Stimulated activated naive B cell treated with anti-CD40 and anti-IgM and Interleukin-4, amounts not matched to agents 10 μg/mL and 1 μg/mL and 100 μg/mL, for 72 hours (primary cell): ENCODE results near the gene LDHB.
"Not testable (repeated sequence)": the region's sequence is repeated elsewhere in the genome, so short reads cannot be mapped to it uniquely, and the experiment has no call there.

ENCODE experiments used
- ATAC-seq, 2 donors: fragments of 150-1000 bp; cut with Tn5 transposase; replicated peaks; 2 replicates each; pipeline ENCODE4 v1.10.0; 2021; ENCODE audit warnings: moderate library complexity in 1 of 2
- DNase-seq: peaks from one replicate; pipeline ENCODE4 v3.0.0; 2021
- H3K27ac Mint-ChIP-seq: one replicate; pipeline ENCODE4 v1.8.0; 2022; ENCODE audit warnings: mild to moderate bottlenecking, mixed read lengths
- H3K27me3 Mint-ChIP-seq, 2 donors: one replicate each; pipeline ENCODE4 v1.8.0; 2022; ENCODE audit warnings: mixed read lengths in 2 of 2
- H3K36me3 Mint-ChIP-seq, 2 donors: one replicate each; pipeline ENCODE4 v1.8.0; 2022; ENCODE audit warnings: mixed read lengths in 2 of 2, mild to moderate bottlenecking in 1 of 2
- H3K4me1 Mint-ChIP-seq, 2 donors: one replicate each; pipeline ENCODE4 v1.8.0; 2022; ENCODE audit warnings: mixed read lengths in 2 of 2, mild to moderate bottlenecking in 1 of 2
- H3K4me3 Mint-ChIP-seq, 2 donors: one replicate each; pipeline ENCODE4 v1.8.0; 2022; ENCODE audit warnings: mild to moderate bottlenecking in 2 of 2, mixed read lengths in 2 of 2, moderate library complexity in 1 of 2
- H3K9me3 Mint-ChIP-seq, 2 donors: one replicate each; pipeline ENCODE4 v1.8.0; 2022; ENCODE audit warnings: mixed read lengths in 2 of 2, mild to moderate bottlenecking in 1 of 2

LDHB gene

GRCh38 chr12:21648378-21648777 is 9.3 kb downstream of the LDHB start:
- H3K9me3 Mint-ChIP-seq = no peaks in the 10 kb centered on the region
- no peaks in the 10 kb centered on the region for H3K27me3 Mint-ChIP-seq
- no peak for ATAC-seq
- H3K36me3 Mint-ChIP-seq = peaks cover 40 to 63% of the 10 kb centered on the region in 2 donors
- no peak for DNase-seq
- H3K4me1 Mint-ChIP-seq = peaks cover 4 to 16% of the 10 kb centered on the region in 2 donors
- no peak overlapping the region for H3K4me3 Mint-ChIP-seq
- H3K27ac Mint-ChIP-seq = no peak overlapping the region

- no peaks in the 10 kb centered on the region for H3K9me3 Mint-ChIP-seq
Measured at GRCh38 chr12:21647179-21647578, 10.5 kb downstream of the LDHB start.

GRCh38 chr12:21645041-21645500 is 12.6 kb downstream of the LDHB start:
- H3K4me3 Mint-ChIP-seq, H3K27me3 Mint-ChIP-seq, H3K9me3 Mint-ChIP-seq, ATAC-seq, DNase-seq, H3K27ac Mint-ChIP-seq: not testable (repeated sequence)
- Mint-ChIP-seq H3K36me3 (peaks cover 40 to 63% of the 10 kb centered on the region in 2 donors), H3K4me1 (peaks cover 6 to 17% of the 10 kb centered on the region in 2 donors)

More at GRCh38 chr12:21647179-21647578, 10.5 kb downstream of the LDHB start:
- Mint-ChIP-seq H3K4me1 (peaks cover 6 to 22% of the 10 kb centered on the region in 2 donors), H3K36me3 (peaks cover 41 to 60% of the 10 kb centered on the region in 2 donors), H3K27me3 (no peaks in the 10 kb centered on the region), H3K27ac (no peak overlapping the region), H3K4me3 (no peak overlapping the region)
- ATAC-seq (no peak), DNase-seq (no peak)

- Mint-ChIP-seq H3K27me3 (no peaks in the 10 kb centered on the region), H3K36me3 (peaks cover 40 to 58% of the 10 kb centered on the region in 2 donors), H3K27ac (no peak overlapping the region), H3K9me3 (no peaks in the 10 kb centered on the region), H3K4me3 (no peak overlapping the region), H3K4me1 (peaks cover 6 to 17% of the 10 kb centered on the region in 2 donors)
- ATAC-seq (no peak), DNase-seq (no peak)
Measured at GRCh38 chr12:21644516-21644915, 13.1 kb downstream of the LDHB start.

GRCh38 chr12:21643758-21644157 is 13.9 kb downstream of the LDHB start:
- no peak overlapping the region for H3K27ac Mint-ChIP-seq

GRCh38 chr12:21642707-21643389 is 14.8 kb downstream of the LDHB start:
- no peaks in the 10 kb centered on the region for H3K9me3 Mint-ChIP-seq
- ATAC-seq (peak in 1 of 2 donors; percentile 46), DNase-seq (no peak)
- no peak overlapping the region for H3K4me3 Mint-ChIP-seq
- H3K27ac Mint-ChIP-seq = no peak overlapping the region
- H3K4me1 Mint-ChIP-seq = peaks cover 6 to 17% of the 10 kb centered on the region in 2 donors
- peaks cover 39 to 63% of the 10 kb centered on the region in 2 donors for H3K36me3 Mint-ChIP-seq
- H3K27me3 Mint-ChIP-seq = no peaks in the 10 kb centered on the region

More at GRCh38 chr12:21643758-21644157, 13.9 kb downstream of the LDHB start:
- Mint-ChIP-seq H3K27me3 (no peaks in the 10 kb centered on the region), H3K9me3 (no peaks in the 10 kb centered on the region), H3K4me3 (no peak overlapping the region), H3K36me3 (peaks cover 41 to 61% of the 10 kb centered on the region in 2 donors), H3K4me1 (peaks cover 6 to 17% of the 10 kb centered on the region in 2 donors)
- DNase-seq (no peak), ATAC-seq (no peak)

- no peak overlapping the region for H3K4me3 Mint-ChIP-seq
- no peaks in the 10 kb centered on the region for H3K27me3 Mint-ChIP-seq
- H3K27ac Mint-ChIP-seq = no peak overlapping the region
- no peak for ATAC-seq
- H3K4me1 Mint-ChIP-seq = peaks cover 6 to 10% of the 10 kb centered on the region in 2 donors
- peaks cover 28 to 56% of the 10 kb centered on the region in 2 donors for H3K36me3 Mint-ChIP-seq
- H3K9me3 Mint-ChIP-seq = no peaks in the 10 kb centered on the region
- no peak for DNase-seq
Measured at GRCh38 chr12:21638054-21638891, 19.4 kb downstream of the LDHB start.

- ATAC-seq (no peak), DNase-seq (no peak)
- no peaks in the 10 kb centered on the region for H3K27me3 Mint-ChIP-seq
- no peaks in the 10 kb centered on the region for H3K4me1 Mint-ChIP-seq
- no peak overlapping the region for H3K4me3 Mint-ChIP-seq
- H3K36me3 Mint-ChIP-seq = peaks cover 33 to 61% of the 10 kb centered on the region in 2 donors
- no peak overlapping the region for H3K27ac Mint-ChIP-seq
- no peaks in the 10 kb centered on the region for H3K9me3 Mint-ChIP-seq
Measured at GRCh38 chr12:21634245-21634644, 23.4 kb downstream of the LDHB start.

- DNase-seq = no peak
- Mint-ChIP-seq H3K9me3 (no peaks in the 10 kb centered on the region), H3K4me3 (no peak overlapping the region), H3K27me3 (no peaks in the 10 kb centered on the region), H3K36me3 (peaks cover 30 to 55% of the 10 kb centered on the region in 2 donors), H3K27ac (no peak overlapping the region), H3K4me1 (no peaks in the 10 kb centered on the region)
- ATAC-seq = peak; percentile 31 to 62
Measured at GRCh38 chr12:21631367-21631766, 26.3 kb downstream of the LDHB start.

- DNase-seq (no peak), ATAC-seq (no peak)
- Mint-ChIP-seq H3K36me3 (peaks cover 27 to 42% of the 10 kb centered on the region in 2 donors), H3K27me3 (no peaks in the 10 kb centered on the region), H3K27ac (no peak overlapping the region), H3K4me3 (no peak overlapping the region), H3K9me3 (no peaks in the 10 kb centered on the region), H3K4me1 (no peaks in the 10 kb centered on the region)
Measured at GRCh38 chr12:21627924-21628323, 29.7 kb downstream of the LDHB start.

- no peak overlapping the region for H3K27ac Mint-ChIP-seq
- peaks cover 0 to 3% of the 10 kb centered on the region in 2 donors for H3K27me3 Mint-ChIP-seq
- H3K4me3 Mint-ChIP-seq = no peak overlapping the region
- H3K9me3 Mint-ChIP-seq = no peaks in the 10 kb centered on the region
- H3K4me1 Mint-ChIP-seq = peaks cover 4 to 14% of the 10 kb centered on the region in 2 donors
- H3K36me3 Mint-ChIP-seq = no peaks in the 10 kb centered on the region
- no peak for DNase-seq
- no peak for ATAC-seq
Measured at GRCh38 chr12:21618566-21618965, 39.1 kb downstream of the LDHB start.

GRCh38 chr12:21617030-21617429 is 40.6 kb downstream of the LDHB start:
- Mint-ChIP-seq H3K27ac (no peak overlapping the region), H3K4me1 (peaks cover 4 to 14% of the 10 kb centered on the region in 2 donors), H3K27me3 (peaks cover 0 to 3% of the 10 kb centered on the region in 2 donors), H3K9me3 (no peaks in the 10 kb centered on the region), H3K4me3 (no peak overlapping the region), H3K36me3 (no peaks in the 10 kb centered on the region)
- DNase-seq (no peak), ATAC-seq (no peak)

- no peaks in the 10 kb centered on the region for H3K9me3 Mint-ChIP-seq
- H3K27ac Mint-ChIP-seq = no peak overlapping the region
- peaks cover 4 to 14% of the 10 kb centered on the region in 2 donors for H3K4me1 Mint-ChIP-seq
- H3K4me3 Mint-ChIP-seq = no peak overlapping the region
- H3K36me3 Mint-ChIP-seq = no peaks in the 10 kb centered on the region
- ATAC-seq = peak; percentile 82 to 96
- peaks cover 0 to 3% of the 10 kb centered on the region in 2 donors for H3K27me3 Mint-ChIP-seq
- no peak for DNase-seq
Measured at GRCh38 chr12:21615431-21615830, 42.2 kb downstream of the LDHB start.

- ATAC-seq = peak in 1 of 2 donors; percentile 26
- Mint-ChIP-seq H3K9me3 (no peaks in the 10 kb centered on the region), H3K36me3 (no peaks in the 10 kb centered on the region), H3K4me1 (peaks cover 4 to 14% of the 10 kb centered on the region in 2 donors), H3K4me3 (no peak overlapping the region), H3K27me3 (peaks cover 0 to 3% of the 10 kb centered on the region in 2 donors), H3K27ac (no peak overlapping the region)
- DNase-seq = no peak
Measured at GRCh38 chr12:21614506-21614905, 43.1 kb downstream of the LDHB start.
